GM19035 (cell line): ENCODE data around the gene RCOR2.
A peak's percentile ranks its signal among the peaks of the same experiment; 100 is the strongest.
"Not testable (repeated sequence)": the region's sequence is repeated elsewhere in the genome, so short reads cannot be mapped to it uniquely, and the experiment has no call there.

Source experiments
- ATAC-seq: cut with Tn5 transposase; IDR thresholded peaks from one replicate; pipeline ENCODE4 v1.9.1; 2021; ENCODE audit not compliant: unreplicated experiment

Gene RCOR2

DNA sequence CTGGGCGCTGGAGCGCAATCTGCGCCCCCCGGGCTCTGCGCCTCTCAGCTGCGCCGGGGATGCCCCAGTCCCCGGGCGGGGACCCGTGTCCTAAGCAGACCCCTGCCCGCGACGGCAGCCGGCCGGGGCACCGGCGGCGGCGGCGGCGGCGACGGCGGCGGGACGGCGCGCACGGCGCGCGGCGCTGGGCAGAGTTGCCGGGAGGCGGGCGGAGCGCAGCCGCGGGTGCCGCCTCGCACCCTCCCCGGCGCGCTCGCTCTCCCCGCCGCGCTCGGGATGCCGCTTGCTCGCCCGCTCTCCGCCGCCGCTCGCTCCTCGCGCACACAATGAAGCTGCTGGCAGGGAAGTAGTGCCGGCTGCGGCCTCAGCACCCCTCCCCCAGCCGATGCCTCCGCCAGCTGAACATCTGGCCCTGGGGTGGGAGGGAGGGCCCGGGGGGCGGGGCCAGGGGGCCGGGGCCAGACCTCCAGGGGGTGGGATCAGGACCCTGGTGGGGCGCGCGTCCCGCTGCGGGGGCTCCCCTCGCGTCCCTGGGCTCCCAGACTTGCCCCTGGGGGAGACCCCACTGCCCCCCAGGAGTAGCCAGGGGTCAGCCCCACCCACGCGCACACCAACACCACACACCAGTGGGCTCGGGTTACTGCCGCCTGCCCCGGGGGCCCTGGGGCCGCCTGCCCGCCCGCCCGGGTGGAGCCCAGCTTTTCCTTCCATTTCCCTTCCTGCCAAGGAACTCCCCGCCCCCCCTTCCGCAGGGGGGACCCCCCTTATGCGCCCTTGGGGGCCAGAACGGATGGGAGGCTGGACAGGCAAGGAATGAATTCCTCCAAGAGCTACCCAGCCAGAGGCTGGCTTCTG is at the start of gene RCOR2:
RCOR2 (minus strand) TSS at position 328 of the 855 bp plus-strand sequence. CDS start 708 bp downstream, outside the sequence.
- ATAC-seq: no peak

DNA sequence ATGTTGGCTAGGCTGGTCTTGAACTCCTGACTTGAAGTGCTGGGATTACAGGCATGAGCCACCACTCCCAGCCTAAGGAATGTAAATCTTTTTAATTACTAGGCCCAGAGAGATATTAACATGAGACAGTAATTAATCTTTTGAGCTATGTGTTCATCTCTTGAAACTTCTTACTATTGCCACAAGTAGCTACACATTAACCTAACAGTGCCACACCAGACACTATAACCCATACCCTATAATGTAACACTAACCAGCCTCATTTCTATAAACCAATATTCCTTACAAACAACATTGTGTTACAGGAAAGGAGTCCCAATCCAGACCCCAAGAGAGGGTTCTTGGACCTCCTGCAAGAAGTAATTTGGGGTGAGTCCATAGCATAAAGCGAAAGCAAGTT is 49.5 kb upstream of the RCOR2 start:
- ATAC-seq: no peak

DNA sequence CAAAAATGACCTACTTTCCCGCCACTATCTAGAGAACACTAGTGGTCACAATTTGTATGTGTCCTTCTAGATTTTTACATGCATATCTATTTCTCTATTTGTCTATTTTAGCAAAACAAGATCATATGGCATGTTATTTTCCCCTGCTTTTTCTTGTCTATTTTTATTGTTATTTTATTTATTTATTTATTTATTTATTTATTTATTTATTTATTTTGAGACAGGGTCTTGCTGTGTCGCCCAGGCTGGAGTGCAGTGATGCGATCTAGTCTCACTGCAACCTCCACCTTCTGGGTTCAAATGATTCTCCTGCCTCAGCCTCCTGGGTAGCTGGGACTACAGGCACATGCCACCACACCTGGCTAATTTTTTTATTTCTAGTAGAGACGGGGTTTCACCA is 46.9 kb upstream of the RCOR2 start:
- ATAC-seq: not testable (repeated sequence)

DNA sequence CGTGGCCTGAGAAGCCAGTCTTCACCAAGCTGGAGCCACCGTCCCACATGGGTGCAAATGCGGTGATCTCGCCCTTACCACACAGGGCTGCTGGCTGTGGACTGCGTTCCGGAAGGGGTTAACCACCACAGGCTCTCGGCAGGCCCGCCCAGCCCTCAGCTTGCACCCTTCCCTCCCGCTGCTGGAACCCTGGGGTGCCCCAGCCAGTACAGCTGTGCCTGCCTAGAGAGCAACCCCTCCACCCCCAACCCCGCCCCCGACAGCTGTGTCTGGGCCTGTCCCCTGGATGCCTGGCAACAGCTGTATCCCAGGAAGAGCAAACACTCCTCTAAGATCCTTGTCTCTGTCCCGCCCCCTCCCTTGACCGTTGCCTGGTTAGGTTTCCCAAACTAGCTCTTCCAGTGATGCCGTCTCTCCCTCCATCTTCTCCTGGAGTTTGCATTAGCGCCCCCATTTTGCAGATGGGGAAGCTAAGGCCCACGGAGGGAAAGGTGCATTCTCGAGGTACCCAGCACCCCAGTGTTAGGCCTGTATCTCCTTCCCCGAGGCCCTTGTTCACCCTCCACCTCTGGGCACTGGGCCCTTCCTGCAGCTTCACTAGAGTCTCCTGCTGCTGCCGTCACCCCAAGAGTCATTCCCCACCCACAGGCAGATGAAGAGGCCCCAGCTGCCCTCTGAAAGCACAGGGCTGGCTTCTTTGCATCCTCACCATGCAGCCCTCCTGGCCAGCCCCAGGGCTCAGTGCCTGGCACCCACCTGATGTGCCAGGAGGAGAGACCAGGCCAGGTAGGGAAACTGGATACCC is 44.8 kb upstream of the RCOR2 start:
- ATAC-seq: no peak

DNA sequence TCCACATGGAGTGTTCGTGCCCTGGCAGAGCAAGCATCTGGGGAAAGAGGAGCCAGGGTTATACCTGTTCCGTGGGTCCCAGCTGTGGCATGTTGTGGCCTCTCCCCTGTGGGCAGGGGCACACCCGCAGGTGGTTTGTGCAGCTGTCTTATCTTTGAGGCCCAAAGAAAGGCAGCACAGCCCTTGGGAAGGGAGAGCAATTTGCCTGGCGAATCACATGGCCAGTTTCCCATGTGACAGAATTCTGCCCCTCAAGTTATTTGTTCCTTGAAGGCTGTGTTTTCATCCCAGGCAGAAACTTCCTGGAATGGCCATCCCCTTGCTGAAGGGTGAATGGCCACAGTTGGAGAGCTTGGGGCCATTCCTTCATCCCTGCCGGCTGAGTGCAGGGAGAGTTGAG is 41.0 kb upstream of the RCOR2 start:
- ATAC-seq: no peak

DNA sequence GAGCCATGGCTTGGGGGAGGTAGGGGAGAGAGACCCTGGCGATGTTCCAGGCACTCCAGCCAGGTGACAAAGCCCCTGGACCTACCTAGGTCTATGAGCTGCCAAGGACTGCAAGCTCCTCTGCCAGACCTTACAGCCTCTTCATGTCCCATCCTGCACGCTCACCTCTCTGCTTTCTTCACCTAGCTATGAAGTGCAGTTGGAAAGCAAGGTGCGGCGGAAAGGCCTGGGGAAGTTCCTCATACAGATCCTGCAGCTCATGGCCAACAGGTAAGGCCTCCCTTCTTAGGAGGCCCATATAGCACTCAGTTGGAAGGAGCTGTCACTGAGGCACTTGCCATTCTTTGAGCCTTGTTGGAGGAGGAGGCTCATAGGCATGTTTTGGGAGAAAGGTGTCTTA is 35.6 kb upstream of the RCOR2 start:
- ATAC-seq: no peak

DNA sequence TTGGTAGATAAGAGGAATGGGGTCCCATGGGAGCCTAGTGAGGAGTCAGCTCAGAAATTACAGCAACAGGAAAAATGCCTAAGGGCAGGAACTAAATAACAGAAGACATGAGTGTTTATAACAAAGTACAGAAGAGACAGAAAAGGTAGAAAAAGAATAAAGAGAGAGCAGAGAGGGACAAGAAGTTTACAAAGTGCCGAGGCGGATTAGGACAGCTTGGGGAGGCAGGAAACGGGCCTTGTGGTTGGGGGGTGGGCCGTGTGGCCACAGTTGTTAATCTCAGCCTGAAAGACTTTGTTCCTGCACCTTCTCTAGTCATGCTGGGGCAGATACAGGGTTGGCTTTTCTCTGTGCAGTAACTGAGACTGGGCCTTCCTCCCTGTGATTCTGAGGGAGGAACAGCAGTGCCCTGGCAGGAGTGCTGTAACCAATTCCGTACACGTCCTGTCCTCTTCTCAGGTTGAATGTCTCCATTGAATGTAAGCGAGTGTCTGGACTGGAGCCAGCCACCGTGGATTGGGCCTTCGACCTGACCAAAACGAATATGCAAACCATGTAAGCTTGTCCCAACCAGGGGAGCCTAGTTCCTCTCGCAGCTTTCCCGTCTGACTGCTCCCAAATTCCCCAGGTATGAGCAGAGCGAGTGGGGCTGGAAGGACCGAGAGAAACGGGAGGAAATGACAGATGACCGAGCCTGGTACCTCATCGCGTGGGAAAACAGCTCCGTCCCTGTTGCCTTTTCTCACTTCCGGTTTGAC is 35.0 kb upstream of the RCOR2 start:
- ATAC-seq: no peak

DNA sequence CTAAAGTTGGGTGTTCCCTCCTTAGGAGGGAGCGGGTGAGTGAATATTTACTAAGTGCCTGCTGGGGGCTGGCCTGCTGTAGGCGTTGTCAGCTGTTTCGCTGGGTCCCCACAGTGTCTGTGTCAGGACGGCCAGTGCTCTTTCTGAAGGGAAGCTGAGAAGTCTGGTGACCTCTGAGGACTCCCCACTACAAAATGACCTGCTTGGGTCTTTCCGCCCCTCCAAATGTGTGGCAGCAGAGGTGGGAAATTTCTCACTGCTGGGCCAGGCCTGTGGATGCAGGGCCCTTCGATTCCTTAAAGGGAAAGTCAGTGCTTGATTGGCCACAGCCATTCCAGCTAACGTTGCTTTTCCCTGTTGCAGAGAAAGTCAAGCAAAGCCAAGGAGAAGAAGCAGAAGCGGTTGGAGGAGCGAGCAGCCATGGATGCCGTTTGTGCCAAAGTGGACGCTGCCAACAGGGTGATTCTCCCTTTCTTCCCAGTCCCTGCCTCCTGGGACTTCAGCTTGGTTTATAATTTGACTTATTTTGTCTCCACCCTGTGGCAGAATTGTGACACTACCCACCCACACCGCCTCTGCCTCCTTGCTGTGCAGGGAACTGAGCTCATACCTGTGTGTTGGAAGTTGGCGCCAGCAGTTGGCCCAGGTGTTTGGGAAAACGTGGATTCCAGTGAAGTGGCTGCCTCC is 28.7 kb upstream of the RCOR2 start:
- ATAC-seq: no peak

DNA sequence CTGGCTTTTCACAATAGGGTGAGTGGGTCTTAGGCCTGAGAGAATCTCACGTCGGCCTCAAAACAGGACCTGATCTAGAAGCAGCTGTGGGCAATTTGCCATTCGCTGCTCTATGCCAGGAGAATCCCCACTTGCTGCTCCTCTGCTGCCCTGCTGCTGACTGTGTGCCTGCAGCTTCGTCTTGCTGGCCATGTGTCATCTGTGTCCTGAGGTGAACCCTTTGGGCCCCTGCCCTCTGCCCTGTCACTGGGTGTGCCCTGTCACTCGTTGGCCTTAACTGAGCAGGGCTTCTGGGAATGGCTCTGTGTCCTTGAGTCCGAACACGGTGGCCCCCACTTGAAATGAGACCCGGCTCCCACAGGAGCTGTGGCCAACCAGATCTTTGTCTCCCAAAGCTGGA is 28.0 kb upstream of the RCOR2 start:
- no peak for ATAC-seq

DNA sequence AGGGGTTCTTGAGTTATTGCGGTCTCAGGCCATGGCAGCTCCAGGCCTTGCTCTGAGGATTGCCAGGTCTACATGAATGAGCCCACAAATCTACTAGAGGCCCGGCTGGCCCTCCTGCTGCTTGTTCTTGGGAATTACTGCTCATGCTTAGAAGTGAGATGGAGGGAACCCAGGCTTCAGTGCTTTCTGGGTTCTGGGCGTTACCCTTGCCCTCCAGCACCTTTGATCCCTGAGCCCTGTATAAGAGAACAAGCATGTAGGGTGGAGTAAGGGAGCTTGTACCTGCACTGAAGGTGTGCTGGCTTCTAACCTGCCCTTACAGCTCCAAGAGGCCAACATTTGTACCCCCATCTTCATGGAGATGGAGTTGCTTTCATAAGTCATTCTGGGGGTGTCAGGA is 25.8 kb upstream of the RCOR2 start:
- no peak for ATAC-seq

DNA sequence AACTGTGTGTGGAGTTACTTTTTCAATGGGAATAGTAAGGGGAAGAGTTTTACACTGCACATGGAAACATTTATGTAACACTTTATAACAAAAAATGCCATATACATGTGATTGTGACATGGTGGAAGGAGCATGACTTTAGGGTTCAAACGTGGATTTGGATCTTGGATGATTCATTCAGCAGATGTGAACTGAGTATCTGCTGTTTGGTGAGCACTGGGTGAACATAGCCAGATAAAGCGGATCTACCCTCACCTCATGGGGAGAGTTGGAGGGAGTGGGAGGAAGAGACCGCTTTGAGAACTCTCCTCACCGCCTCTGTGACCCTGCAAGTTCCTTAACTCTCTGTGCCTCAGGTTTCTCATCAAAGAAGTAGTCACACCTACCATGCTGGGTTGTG is 24.9 kb upstream of the RCOR2 start:
- no peak for ATAC-seq

DNA sequence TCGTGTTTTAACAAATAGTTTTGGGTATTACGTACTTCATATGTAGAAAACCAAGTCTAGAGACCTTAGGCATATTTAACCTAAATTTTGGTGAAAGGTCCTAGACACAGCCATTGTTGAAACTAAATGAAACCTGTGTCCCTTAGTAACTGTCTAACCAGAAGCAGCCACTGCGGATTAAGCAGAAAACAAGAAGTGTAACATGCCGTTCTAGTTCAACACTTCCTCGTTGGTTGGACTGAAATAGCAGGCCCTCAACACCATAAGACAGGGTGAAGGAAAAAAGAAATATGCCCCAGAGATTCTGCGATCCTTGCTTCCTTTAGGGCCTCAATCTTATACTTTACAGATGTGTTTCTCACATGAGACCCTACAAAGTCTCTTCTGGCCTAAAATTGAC is 23.8 kb upstream of the RCOR2 start:
- no peak for ATAC-seq

DNA sequence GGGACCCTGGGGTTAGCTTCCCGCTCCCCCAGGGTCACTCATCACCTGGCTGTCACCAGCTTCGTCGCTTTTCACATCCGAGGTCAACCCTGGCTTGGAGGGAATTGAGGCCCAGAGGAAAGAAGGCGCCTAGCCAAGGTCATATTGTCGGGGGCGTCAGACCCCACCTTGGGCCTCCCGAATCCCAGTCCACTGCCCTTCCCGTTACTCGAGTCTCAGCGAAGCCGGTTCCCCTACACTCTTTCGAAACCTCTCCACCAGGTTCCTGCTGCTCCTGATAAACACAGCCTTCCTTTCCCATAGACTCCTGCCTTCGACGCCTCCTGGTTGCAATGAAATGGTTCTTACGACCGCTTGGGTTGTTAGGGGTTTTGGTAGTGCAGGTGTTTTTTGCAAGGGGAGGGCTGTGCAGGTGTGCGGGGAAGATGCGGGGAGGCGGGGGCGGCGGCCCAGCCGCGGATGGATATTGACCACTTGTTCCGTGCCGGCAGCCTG is 22.5 kb upstream of the RCOR2 start:
- ATAC-seq: no peak

DNA sequence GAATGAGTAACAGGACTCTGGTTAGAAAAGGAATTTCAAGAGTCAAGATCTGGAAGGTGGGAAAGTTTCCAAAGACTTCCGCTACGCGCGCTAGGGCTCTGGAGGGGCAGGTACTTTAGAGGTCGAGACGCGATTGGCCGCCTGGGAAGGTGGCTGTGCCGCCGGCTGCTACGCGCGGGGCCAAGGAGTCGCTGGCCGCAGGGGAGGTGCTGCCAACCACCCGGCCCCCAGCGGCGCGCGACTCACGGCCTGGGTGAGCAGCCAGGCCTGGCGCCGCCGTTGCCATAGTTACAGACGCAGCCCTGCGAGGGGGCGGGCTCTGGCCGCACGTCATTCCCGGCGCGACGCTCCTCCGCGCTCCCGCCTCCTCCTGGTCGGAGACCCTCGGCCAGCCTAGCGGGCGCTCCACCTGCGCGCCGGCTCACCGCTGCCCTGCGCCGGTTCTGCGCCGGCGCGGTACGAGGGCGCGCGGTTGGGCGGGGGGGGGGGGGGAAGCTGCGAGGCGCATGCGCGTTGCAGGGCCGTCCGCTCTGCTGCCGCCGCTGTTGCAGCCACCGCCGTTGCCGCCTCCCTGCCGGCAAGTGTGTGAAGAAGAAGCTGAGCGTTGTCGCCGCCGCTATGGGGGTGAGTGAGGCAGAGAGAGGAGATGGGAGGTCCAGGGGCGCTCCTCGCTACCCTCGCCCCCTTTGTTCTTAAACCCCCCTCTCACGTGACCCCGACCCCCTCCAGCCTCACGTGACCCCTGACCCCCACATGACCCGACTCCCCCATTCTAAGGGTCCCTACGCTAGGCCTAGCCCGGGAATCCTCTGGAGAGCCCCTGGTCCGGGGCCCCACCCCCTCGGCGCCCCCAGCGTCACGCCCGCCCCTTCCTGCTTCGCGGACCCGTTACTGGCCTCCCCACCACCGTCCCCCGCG is 21.8 kb upstream of the RCOR2 start, which contains the start of gene NAA40:
NAA40 (plus strand) TSS at position 524 of the 918 bp plus-strand sequence; CDS start at position 619, 95 bp downstream.
- ATAC-seq: peak; percentile 95

DNA sequence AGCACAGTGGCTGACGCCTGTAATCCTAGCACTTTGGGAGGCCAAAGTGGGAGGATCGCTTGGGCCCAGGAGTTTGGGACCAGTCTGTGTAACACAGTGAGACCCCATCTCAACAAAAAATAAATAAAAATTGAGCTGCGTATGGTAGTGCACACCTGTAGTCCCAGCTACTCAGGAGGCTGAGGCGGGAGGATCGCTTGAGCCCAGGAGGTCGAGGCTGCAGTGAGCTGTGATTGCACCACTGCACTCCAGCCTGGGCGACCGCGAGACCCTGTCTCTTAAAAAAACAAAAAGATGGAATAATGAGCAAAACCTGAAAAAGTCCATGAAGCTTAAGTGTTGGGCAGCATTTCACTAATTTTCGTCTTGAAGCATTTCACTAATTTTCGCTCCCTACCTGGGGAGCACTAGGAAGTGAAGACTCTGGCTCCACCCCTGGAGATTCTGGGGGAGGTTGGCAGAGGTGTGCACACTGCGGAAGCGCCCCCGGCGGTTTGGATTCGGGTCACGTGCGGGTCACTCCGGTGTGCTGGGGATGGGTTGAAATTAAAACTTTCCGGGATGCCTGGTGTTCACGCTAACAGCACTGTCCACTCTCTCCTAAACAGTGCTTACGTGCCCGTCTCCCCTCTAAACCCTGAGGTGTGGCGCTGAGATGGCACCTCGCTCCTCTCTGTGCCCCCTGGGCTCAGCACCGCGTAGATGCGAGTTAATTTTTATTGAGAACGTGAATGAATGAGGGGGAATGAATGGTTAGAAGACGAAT is 20.9 kb upstream of the RCOR2 start:
- ATAC-seq: peak; percentile 7

DNA sequence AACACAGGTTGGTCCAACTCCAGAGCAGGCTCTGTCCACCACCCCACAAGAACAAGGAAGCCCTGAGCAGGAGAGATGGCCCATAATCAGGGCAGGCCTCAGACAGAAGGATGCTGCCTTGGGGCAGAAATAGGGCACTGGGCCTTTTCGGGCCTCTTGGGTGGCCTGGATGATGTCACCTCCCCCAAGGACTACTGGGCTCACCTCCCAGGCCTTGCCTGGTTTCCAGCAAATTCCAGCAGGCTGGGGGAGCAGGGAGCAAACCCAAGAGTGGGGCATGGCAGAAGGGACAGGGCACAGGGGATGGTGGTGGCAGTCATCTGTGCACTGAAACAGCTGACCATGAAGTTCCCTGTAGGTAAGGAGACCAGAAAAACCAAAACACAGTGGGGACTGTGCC is 16.5 kb upstream of the RCOR2 start:
- no peak for ATAC-seq

DNA sequence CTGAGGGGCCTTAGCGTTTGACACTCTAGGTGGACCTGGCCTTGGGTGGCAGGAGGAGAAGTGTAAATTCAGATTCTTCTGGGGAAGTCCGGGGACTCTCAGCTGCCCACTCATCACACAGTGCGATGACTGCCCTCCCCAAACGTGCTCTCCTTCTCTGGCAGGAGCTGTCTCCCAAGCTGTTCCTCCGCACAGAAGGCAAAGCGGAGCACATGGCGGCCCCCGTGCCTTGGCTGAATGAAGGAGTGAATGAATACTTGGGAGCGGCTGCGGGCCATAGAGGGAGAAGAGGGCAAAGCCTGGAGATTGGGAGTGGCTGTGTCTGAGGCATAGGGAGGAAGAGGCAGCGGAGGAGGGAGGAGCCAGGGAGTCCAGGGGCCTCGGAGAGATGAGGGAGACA is 14.9 kb upstream of the RCOR2 start:
- no peak for ATAC-seq

DNA sequence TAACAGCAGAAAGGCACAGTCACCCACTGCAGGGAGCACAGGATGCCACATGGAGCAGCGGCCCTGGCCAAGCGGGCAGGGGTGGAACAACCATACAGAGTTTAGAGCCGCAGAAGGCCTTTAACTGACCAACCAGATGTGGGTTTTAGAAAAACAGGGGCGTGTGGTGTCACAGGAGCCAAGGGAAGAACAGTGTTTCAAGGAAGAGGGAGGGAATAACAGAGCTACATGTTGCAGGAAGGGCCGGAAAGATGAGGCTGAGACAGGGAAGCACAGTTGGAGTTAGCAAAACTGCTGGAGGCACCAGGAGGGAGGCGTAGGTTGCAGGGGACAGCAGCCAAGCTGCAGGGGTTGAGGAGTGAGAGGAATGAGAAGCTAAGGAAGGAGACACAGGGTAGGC is 14.1 kb upstream of the RCOR2 start:
- no peak for ATAC-seq

DNA sequence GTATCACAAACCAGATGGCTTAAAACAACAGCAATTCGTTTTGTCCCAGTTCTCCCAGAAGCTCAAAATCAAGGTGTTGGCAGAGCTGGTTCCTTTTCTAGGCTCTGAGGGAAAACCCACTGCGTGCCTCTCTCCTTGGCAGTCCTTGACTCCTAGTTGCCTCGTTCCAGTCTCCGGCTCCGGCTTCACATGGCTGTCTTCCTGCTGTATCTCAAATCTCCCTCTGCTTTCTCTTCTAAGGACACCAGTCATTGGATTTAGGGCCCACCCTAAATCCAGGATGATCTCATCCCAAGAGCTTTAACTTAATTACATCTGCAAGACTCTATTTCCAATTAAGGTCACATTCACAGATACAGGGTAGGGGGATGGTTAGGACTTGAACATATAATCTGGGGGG is 12.7 kb upstream of the RCOR2 start:
- ATAC-seq: no peak
